Fibroblast of mammary gland (primary cell): ENCODE measurements around the gene STAC.

Experiments used
- DNase-seq: peaks from one replicate; pipeline ENCODE4 v3.0.0-alpha.2; 2010; ENCODE audit warnings: low read depth
- H3K4me3 ChIP-seq: 2 replicates; pipeline ENCODE4 v1.5.1; 2011; ENCODE audit warnings: low read depth, mild to moderate bottlenecking, low read length, moderate library complexity; ENCODE audit not compliant: control insufficient read depth
- CTCF ChIP-seq: conservative IDR thresholded peaks from 2 replicates; pipeline ENCODE4 v1.5.1; 2011; ENCODE audit warnings: low read depth, low read length, inconsistent platforms; ENCODE audit not compliant: control insufficient read depth, insufficient read depth

Gene STAC

GRCh38 chr3:36591959-36592358 is 211.7 kb downstream of the STAC start:
- H3K4me3 ChIP-seq, result no peak overlapping the region
- peak; percentile 35 for DNase-seq
- peak; percentile 27 for TF ChIP-seq CTCF

GRCh38 chr3:36595511-36595910 is 215.2 kb downstream of the STAC start:
- DNase-seq, result no peak
- no peak overlapping the region for H3K4me3 ChIP-seq
- TF ChIP-seq CTCF, result no peak

GRCh38 chr3:36596419-36596818 is 216.1 kb downstream of the STAC start:
- peak; percentile 11 for DNase-seq
- no peak overlapping the region for H3K4me3 ChIP-seq
- TF ChIP-seq CTCF, result no peak

GRCh38 chr3:36597422-36597821 is 217.1 kb downstream of the STAC start:
- no peak for TF ChIP-seq CTCF
- H3K4me3 ChIP-seq, result no peak overlapping the region
- peak; percentile 53 for DNase-seq
